ENCODE measurements around the gene VAV2. TPM values are rescaled to one million over a fixed set of nuclear protein-coding genes. Genes with fewer than 3 reads are reported as not detected.

The VAV2 gene
- polyA plus RNA-seq, 1 of the 3 experiments (the other 2 are of a cell fraction), result 14.9 TPM

DNA sequence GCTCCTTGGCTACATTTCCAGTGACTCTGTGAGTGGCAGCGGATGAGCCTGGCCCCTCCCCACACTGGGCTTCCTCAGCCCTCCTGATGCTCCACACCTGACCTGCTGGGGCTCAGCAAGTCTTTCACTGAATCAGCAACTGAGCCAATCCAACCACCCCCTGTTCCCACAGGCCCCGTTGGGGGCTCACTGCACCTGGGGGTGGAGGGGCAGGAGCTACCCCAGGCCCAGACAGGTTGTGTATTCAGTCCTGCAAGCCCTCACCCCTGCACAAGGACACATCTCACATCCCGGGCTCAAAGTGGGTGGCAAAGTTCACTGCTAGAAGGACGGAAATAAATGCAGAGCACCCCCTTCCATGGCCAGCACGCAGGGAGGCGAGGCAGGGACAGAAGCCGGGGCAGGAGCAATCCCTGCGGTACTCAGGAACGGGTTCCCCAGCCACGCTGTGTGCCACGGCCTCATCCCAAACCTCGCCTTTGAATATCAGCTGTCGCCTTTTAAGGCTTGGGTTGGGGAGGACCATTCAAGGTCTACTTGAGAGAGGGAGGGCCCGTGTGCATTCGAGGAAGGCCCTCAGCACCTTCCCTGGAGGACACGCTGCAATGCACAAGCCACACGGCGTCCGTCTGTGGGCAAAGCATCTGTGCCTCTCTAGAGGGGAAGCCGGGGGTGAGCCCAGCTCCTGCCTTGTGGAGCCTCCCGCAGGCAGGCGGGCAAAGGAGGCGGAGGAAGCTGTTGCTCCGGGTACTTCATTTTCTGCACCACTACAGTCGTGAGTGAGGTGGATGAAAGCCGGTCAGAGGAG is 179.0 kb downstream of the VAV2 start:
- no peaks in the 10 kb centered on the region for H3K27me3 ChIP-seq (ENCODE audit: insufficient read depth)
- peaks cover 0 to 17% of the 10 kb centered on the region in 2 experiments for H3K36me3 ChIP-seq (replicated peaks in 1 of 2; ENCODE audit: control insufficient read depth in 1 of 2, insufficient read depth in 2 of 2, low read length in 1 of 2)
- 0 out of 2 replicates have a peak, but pooled peaks cover 4% of the 10 kb centered on the region for H3K79me2 ChIP-seq (ENCODE audit: insufficient read depth)
- no peak overlapping the region for H3K4me2 ChIP-seq
- DNase-seq, result no peak
- no peaks in the 10 kb centered on the region for H3K9me2 ChIP-seq
- H3F3A ChIP-seq (replicated peaks; ENCODE audit: insufficient read depth), result no peaks in the 10 kb centered on the region
- no peak overlapping the region for H3K4me3 ChIP-seq (ENCODE audit: low read depth in 2 of 2, low read length in 1 of 2)
- no peak for TF ChIP-seq POLR2AphosphoS5 (IDR thresholded peaks at IDR 0.05; ENCODE audit: low read depth, low read length)
- no peak for TF ChIP-seq CHD2 (IDR thresholded peaks at IDR 0.05; ENCODE audit: low read length, partially characterized antibody)
- TF ChIP-seq MEF2A (IDR thresholded peaks at IDR 0.05; ENCODE audit: borderline replicate concordance, low read depth), result no peak
- no peak for TF ChIP-seq SMC3 (IDR thresholded peaks at IDR 0.05; ENCODE audit: low read depth, low read length)
- no peak for TF ChIP-seq JUND (IDR thresholded peaks at IDR 0.05)
- no peak for TF ChIP-seq RXRA (IDR thresholded peaks at IDR 0.05; ENCODE audit: borderline replicate concordance, low read depth)
- no peak for TF ChIP-seq MXI1 (IDR thresholded peaks at IDR 0.05; ENCODE audit: low read depth, low read length)
- TF ChIP-seq TEAD4 (IDR thresholded peaks at IDR 0.05; ENCODE audit: borderline replicate concordance, insufficient read depth), result no peak
- TF ChIP-seq EZH2phosphoT487 (IDR thresholded peaks at IDR 0.05; ENCODE audit: borderline replicate concordance, low read depth), result no peak
- TF ChIP-seq EP300 (IDR thresholded peaks at IDR 0.05; ENCODE audit: borderline replicate concordance in 1 of 2, low read depth in 1 of 2, low read length in 1 of 2), result no peak
- no peak for TF ChIP-seq RFX5 (IDR thresholded peaks at IDR 0.05; ENCODE audit: low read length)
- TF ChIP-seq USF1 (IDR thresholded peaks at IDR 0.05; ENCODE audit: borderline replicate concordance, low read depth), result no peak
- TF ChIP-seq, protein P1, sequence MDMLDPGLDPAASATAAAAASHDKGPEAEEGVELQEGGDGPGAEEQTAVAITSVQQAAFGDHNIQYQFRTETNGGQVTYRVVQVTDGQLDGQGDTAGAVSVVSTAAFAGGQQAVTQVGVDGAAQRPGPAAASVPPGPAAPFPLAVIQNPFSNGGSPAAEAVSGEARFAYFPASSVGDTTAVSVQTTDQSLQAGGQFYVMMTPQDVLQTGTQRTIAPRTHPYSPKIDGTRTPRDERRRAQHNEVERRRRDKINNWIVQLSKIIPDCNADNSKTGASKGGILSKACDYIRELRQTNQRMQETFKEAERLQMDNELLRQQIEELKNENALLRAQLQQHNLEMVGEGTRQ (IDR thresholded peaks at IDR 0.05; ENCODE audit: borderline replicate concordance, low read depth, low read length), result no peak
- TF ChIP-seq, protein P2, sequence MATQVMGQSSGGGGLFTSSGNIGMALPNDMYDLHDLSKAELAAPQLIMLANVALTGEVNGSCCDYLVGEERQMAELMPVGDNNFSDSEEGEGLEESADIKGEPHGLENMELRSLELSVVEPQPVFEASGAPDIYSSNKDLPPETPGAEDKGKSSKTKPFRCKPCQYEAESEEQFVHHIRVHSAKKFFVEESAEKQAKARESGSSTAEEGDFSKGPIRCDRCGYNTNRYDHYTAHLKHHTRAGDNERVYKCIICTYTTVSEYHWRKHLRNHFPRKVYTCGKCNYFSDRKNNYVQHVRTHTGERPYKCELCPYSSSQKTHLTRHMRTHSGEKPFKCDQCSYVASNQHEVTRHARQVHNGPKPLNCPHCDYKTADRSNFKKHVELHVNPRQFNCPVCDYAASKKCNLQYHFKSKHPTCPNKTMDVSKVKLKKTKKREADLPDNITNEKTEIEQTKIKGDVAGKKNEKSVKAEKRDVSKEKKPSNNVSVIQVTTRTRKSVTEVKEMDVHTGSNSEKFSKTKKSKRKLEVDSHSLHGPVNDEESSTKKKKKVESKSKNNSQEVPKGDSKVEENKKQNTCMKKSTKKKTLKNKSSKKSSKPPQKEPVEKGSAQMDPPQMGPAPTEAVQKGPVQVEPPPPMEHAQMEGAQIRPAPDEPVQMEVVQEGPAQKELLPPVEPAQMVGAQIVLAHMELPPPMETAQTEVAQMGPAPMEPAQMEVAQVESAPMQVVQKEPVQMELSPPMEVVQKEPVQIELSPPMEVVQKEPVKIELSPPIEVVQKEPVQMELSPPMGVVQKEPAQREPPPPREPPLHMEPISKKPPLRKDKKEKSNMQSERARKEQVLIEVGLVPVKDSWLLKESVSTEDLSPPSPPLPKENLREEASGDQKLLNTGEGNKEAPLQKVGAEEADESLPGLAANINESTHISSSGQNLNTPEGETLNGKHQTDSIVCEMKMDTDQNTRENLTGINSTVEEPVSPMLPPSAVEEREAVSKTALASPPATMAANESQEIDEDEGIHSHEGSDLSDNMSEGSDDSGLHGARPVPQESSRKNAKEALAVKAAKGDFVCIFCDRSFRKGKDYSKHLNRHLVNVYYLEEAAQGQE (IDR thresholded peaks at IDR 0.05; ENCODE audit: low read depth, low read length), result no peak
- TF ChIP-seq, protein P3, sequence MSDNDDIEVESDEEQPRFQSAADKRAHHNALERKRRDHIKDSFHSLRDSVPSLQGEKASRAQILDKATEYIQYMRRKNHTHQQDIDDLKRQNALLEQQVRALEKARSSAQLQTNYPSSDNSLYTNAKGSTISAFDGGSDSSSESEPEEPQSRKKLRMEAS (IDR thresholded peaks at IDR 0.05; ENCODE audit: low read depth), result no peak
- peaks cover 3% of the 10 kb centered on the region; the same call in 1 of the 2 replicates for H4K20me1 ChIP-seq (ENCODE audit: insufficient read depth)
- no peak overlapping the region for H3K27ac ChIP-seq (ENCODE audit: low read depth in 2 of 2, low read length in 1 of 2)
- H2AFZ ChIP-seq (ENCODE audit: low read depth), result no peak overlapping the region
- H3K4me1 ChIP-seq (ENCODE audit: control insufficient read depth in 1 of 2, insufficient read depth in 2 of 2, low read depth in 1 of 2, low read length in 1 of 2), result peaks cover 0 to 23% of the 10 kb centered on the region in 2 experiments; a peak in 1 of 4 replicates
- POLR2A ChIA-PET, result no interaction called here
- CTCF ChIA-PET, result interaction anchor here (1.2 to 7.1 kb wide), 8 partner anchors 10 to 181 kb away, joined by 3 to 53 read pairs (median 7); no protein-coding TSS in a partner anchor
- WGBS (ENCODE audit: low lambda C conversion rate), result 93% methylated on average over 21 of the region's 26 CpGs
- no peaks in the 10 kb centered on the region for H3K9me3 ChIP-seq
- no peak overlapping the region for H3K9ac ChIP-seq

All from SK-N-SH (cell line).